SJSA1 (cell line): ENCODE measurements around the gene ATP1B3. TPM values are rescaled to one million over a fixed set of nuclear protein-coding genes. Genes with fewer than 3 reads are reported as not detected.
"Not testable (repeated sequence)": the region's sequence is repeated elsewhere in the genome, so short reads cannot be mapped to it uniquely, and the experiment has no call there.

ENCODE experiments used
- DNase-seq, 2 experiments: peaks; one replicate each; pipeline ENCODE4 v3.0.0-alpha.2; 2015 to 2020; ENCODE audit warnings: low spot score in 2 of 2, low read depth in 1 of 2
- H3K27ac ChIP-seq: fragments of 250-450 bp; sonication (Bioruptor Pico); 2 replicates; pipeline ENCODE4 v1.5.1; 2020; ENCODE audit warnings: mild to moderate bottlenecking, moderate library complexity
- H3K27me3 ChIP-seq: fragments of 250-450 bp; sonication (Bioruptor Pico); replicated peaks from 2 replicates; pipeline ENCODE4 v1.5.1; 2020; ENCODE audit warnings: mild to moderate bottlenecking, moderate library complexity
- H3K36me3 ChIP-seq: fragments of 250-450 bp; sonication (Bioruptor Pico); 2 replicates; pipeline ENCODE4 v1.5.1; 2020; ENCODE audit warnings: mild to moderate bottlenecking
- H3K4me1 ChIP-seq: fragments of 250-450 bp; sonication (Bioruptor Pico); replicated peaks from 2 replicates; pipeline ENCODE4 v1.6.1; 2021; ENCODE audit warnings: mild to moderate bottlenecking
- H3K4me3 ChIP-seq: fragments of 250-450 bp; sonication (Bioruptor Pico); 2 replicates; pipeline ENCODE4 v1.5.1; 2020; ENCODE audit warnings: mild to moderate bottlenecking
- H3K9me3 ChIP-seq: fragments of 250-450 bp; sonication (Bioruptor Pico); replicated peaks from 2 replicates; pipeline ENCODE4 v1.5.1; 2020; ENCODE audit warnings: mild to moderate bottlenecking
- total RNA-seq: library from RNA; depleted of rRNA; stranded (reverse); fragments of >200 nt; shearing (Covaris generic); gene quantifications from 2 replicates; pipeline ENCODE4 v1.2.3, GENCODE V29; 2014; rRNA removed

ATP1B3 gene
- total RNA-seq: 88.9 and 106 TPM in 2 replicates

- peak within 1 kb of the TSS; percentile 93 for H3K27ac ChIP-seq
- H3K4me1 ChIP-seq: peaks cover 14% of the 10 kb centered on the region
- H3K9me3 ChIP-seq: 0 out of 2 replicates have a peak, but pooled peaks cover 3% of the 10 kb centered on the region
- peaks cover 21% of the 10 kb centered on the region for H3K36me3 ChIP-seq
- DNase-seq: peak; percentile 74 to 82
- H3K4me3 ChIP-seq: peak within 1 kb of the TSS; percentile 98
- no peaks in the 10 kb centered on the region for H3K27me3 ChIP-seq
Observed at GRCh38 chr3:141876381-141876890, at the start of gene ATP1B3. TSS of gene ATP1B3 (plus strand) at chr3:141876643. CDS start at chr3:141876802, 159 bp downstream.

- DNase-seq: no peak
- no peaks in the 10 kb centered on the region for H3K36me3 ChIP-seq
- H3K4me1 ChIP-seq: no peaks in the 10 kb centered on the region
- H3K27ac ChIP-seq: no peak overlapping the region
- no peaks in the 10 kb centered on the region for H3K27me3 ChIP-seq
- no peaks in the 10 kb centered on the region for H3K9me3 ChIP-seq
- no peak overlapping the region for H3K4me3 ChIP-seq
Observed at GRCh38 chr3:141828487-141828886, 48.0 kb upstream of the ATP1B3 start.

- H3K27ac ChIP-seq: no peak overlapping the region
Observed at GRCh38 chr3:141828890-141829289, 47.6 kb upstream of the ATP1B3 start.

GRCh38 chr3:141830508-141830907 lies 45.9 kb upstream of the ATP1B3 start:
- H3K4me3 ChIP-seq: no peak overlapping the region
- no peak for DNase-seq
- no peak overlapping the region for H3K27ac ChIP-seq
- no peaks in the 10 kb centered on the region for H3K27me3 ChIP-seq
- H3K4me1 ChIP-seq: no peaks in the 10 kb centered on the region; the same call in 1 of the 2 replicates
- H3K9me3 ChIP-seq: no peaks in the 10 kb centered on the region
- H3K36me3 ChIP-seq: no peaks in the 10 kb centered on the region

More at GRCh38 chr3:141828890-141829289, 47.6 kb upstream of the ATP1B3 start:
- no peak overlapping the region for H3K4me3 ChIP-seq
- no peaks in the 10 kb centered on the region for H3K4me1 ChIP-seq
- no peak for DNase-seq
- no peaks in the 10 kb centered on the region for H3K27me3 ChIP-seq
- no peaks in the 10 kb centered on the region for H3K9me3 ChIP-seq
- H3K36me3 ChIP-seq: no peaks in the 10 kb centered on the region

GRCh38 chr3:141834292-141834691 lies 42.2 kb upstream of the ATP1B3 start:
- H3K4me3 ChIP-seq: no peak overlapping the region
- H3K9me3 ChIP-seq: no peaks in the 10 kb centered on the region
- no peaks in the 10 kb centered on the region for H3K36me3 ChIP-seq
- H3K27me3 ChIP-seq: no peaks in the 10 kb centered on the region
- no peak for DNase-seq
- H3K27ac ChIP-seq: no peak overlapping the region
- peaks cover 4% of the 10 kb centered on the region; the same call in 1 of the 2 replicates for H3K4me1 ChIP-seq

GRCh38 chr3:141835557-141836229 lies 40.8 kb upstream of the ATP1B3 start:
- no peaks in the 10 kb centered on the region for H3K27me3 ChIP-seq
- H3K4me3 ChIP-seq: no peak overlapping the region
- peaks cover 8% of the 10 kb centered on the region for H3K4me1 ChIP-seq
- no peaks in the 10 kb centered on the region for H3K9me3 ChIP-seq
- DNase-seq: peak in 1 of 2 experiments; percentile 27
- no peak overlapping the region for H3K27ac ChIP-seq
- no peaks in the 10 kb centered on the region for H3K36me3 ChIP-seq

GRCh38 chr3:141839389-141839788 lies 37.1 kb upstream of the ATP1B3 start:
- DNase-seq: no peak
- Histone ChIP-seq H3K4me3 (no peak overlapping the region), H3K27me3 (no peaks in the 10 kb centered on the region), H3K27ac (no peak overlapping the region), H3K4me1 (peaks cover 17% of the 10 kb centered on the region), H3K9me3 (no peaks in the 10 kb centered on the region), H3K36me3 (no peaks in the 10 kb centered on the region)

- H3K36me3 ChIP-seq: no peaks in the 10 kb centered on the region
- H3K4me1 ChIP-seq: peaks cover 18% of the 10 kb centered on the region
- no peaks in the 10 kb centered on the region for H3K9me3 ChIP-seq
- H3K27ac ChIP-seq: peak overlapping the region; percentile 26
- no peak overlapping the region for H3K4me3 ChIP-seq
- H3K27me3 ChIP-seq: no peaks in the 10 kb centered on the region
- DNase-seq: peak in 1 of 2 experiments; percentile 74
Observed at GRCh38 chr3:141840737-141841544, 35.5 kb upstream of the ATP1B3 start.

- Histone ChIP-seq H3K4me3 (no peak overlapping the region), H3K9me3 (no peaks in the 10 kb centered on the region), H3K36me3 (no peaks in the 10 kb centered on the region), H3K4me1 (peaks cover 20% of the 10 kb centered on the region), H3K27ac (no peak overlapping the region), H3K27me3 (no peaks in the 10 kb centered on the region)
- no peak for DNase-seq
Observed at GRCh38 chr3:141844108-141844507, 32.3 kb upstream of the ATP1B3 start.

- H3K4me1 ChIP-seq: peaks cover 20% of the 10 kb centered on the region
- DNase-seq: no peak
- H3K9me3 ChIP-seq: no peaks in the 10 kb centered on the region
- H3K27ac ChIP-seq: no peak overlapping the region
- H3K4me3 ChIP-seq: no peak overlapping the region
- no peaks in the 10 kb centered on the region for H3K36me3 ChIP-seq
- no peaks in the 10 kb centered on the region for H3K27me3 ChIP-seq
Observed at GRCh38 chr3:141844812-141845211, 31.6 kb upstream of the ATP1B3 start.

- H3K27me3 ChIP-seq: no peaks in the 10 kb centered on the region
- no peak for DNase-seq
- peaks cover 17% of the 10 kb centered on the region for H3K4me1 ChIP-seq
- no peaks in the 10 kb centered on the region for H3K36me3 ChIP-seq
- H3K4me3 ChIP-seq: no peak overlapping the region
- H3K27ac ChIP-seq: no peak overlapping the region
- H3K9me3 ChIP-seq: no peaks in the 10 kb centered on the region
Observed at GRCh38 chr3:141845407-141846049, 30.9 kb upstream of the ATP1B3 start.

- no peaks in the 10 kb centered on the region for H3K9me3 ChIP-seq
- peaks cover 12% of the 10 kb centered on the region for H3K4me1 ChIP-seq
- no peak overlapping the region for H3K27ac ChIP-seq
- no peak overlapping the region for H3K4me3 ChIP-seq
- no peaks in the 10 kb centered on the region for H3K27me3 ChIP-seq
- no peak for DNase-seq
- no peaks in the 10 kb centered on the region for H3K36me3 ChIP-seq
Observed at GRCh38 chr3:141846050-141846433, 30.4 kb upstream of the ATP1B3 start.

GRCh38 chr3:141848159-141848748 lies 28.2 kb upstream of the ATP1B3 start:
- not testable (repeated sequence) for DNase-seq, H3K27ac ChIP-seq, H3K9me3 ChIP-seq, H3K4me3 ChIP-seq, H3K27me3 ChIP-seq, H3K36me3 ChIP-seq
- peaks cover 13% of the 10 kb centered on the region for H3K4me1 ChIP-seq
